Esophagus muscularis mucosa (tissue), 4 donors: ENCODE results near the gene DOCK1. TPM values are rescaled to one million over a fixed set of nuclear protein-coding genes. Genes with fewer than 3 reads are reported as not detected.

Source experiments
- DNase-seq: peaks from one replicate; pipeline ENCODE4 v3.0.0-alpha.2; 2017; ENCODE audit errors: extremely low spot score
- H3K27ac ChIP-seq, 4 donors: fragments of 200-600 bp; sonication (generic); replicated peaks in 1 of 4; 1 replicate in 3 of 4; 2 replicates in 1 of 4; pipeline ENCODE4 v1.5.1; 2016 to 2019; ENCODE audit warnings: mild to moderate bottlenecking in 1 of 4
- H3K27me3 ChIP-seq, 4 donors: fragments of 200-600 bp; sonication (generic); one replicate each; pipeline versions ENCODE4 v1.5.1 to v1.6.0; 2016 to 2019
- H3K36me3 ChIP-seq, 4 donors: fragments of 200-600 bp; sonication (generic); one replicate each; pipeline ENCODE4 v1.5.1; 2016 to 2019
- H3K4me1 ChIP-seq, 4 donors: fragments of 200-600 bp; sonication (generic); one replicate each; pipeline ENCODE4 v1.5.1; 2016 to 2019
- H3K4me3 ChIP-seq, 4 donors: fragments of 200-600 bp; sonication (generic); 1 replicate in 2 of 4; 2 replicates in 2 of 4; pipeline ENCODE4 v1.5.1; 2016 to 2019; ENCODE audit warnings: mild to moderate bottlenecking in 4 of 4, moderate library complexity in 1 of 4
- H3K9me3 ChIP-seq, 4 donors: fragments of 200-600 bp; sonication (generic); 1 replicate in 3 of 4; 2 replicates in 1 of 4; pipeline ENCODE4 v1.5.1; 2016 to 2019
- EP300 ChIP-seq: sonication (generic); formaldehyde crosslinking; IDR thresholded peaks from one replicate; pipeline ENCODE4 v1.6.1; 2017; ENCODE audit warnings: antibody characterized with exemption
- POLR2A ChIP-seq: fragments of 450-650 bp; IDR thresholded peaks from one replicate; pipeline ENCODE4 v1.6.1; 2017; ENCODE audit warnings: antibody characterized with exemption, moderate library complexity, mild to moderate bottlenecking, low read depth
- POLR2AphosphoS5 ChIP-seq, 2 donors: sonication (generic); formaldehyde crosslinking; IDR thresholded peaks; one replicate each; pipeline ENCODE4 v1.6.1; 2017; ENCODE audit warnings: antibody characterized with exemption in 2 of 2
- WGBS: methylation state at CpG from one replicate; pipeline ENCODE4 v1.1.5; 2018; 5-methylcytosine and 5-hydroxymethylcytosine counted together
- intact Hi-C: fragments of 100-400 bp; cut with DNase I; formaldehyde crosslinking; loops from one replicate; pipeline ENCODE4 v1.15.1; 2023
- total RNA-seq, 4 donors: library from RNA; depleted of rRNA; stranded (reverse); fragments of >200 nt; gene quantifications; one replicate each; pipeline versions ENCODE4 v1.1.0 to v1.2.1, GENCODE V29; 2016
- TF ChIP-seq, protein P1 (sequence below), 3 experiments: fragments of 200-600 bp in 2 of 3; fragments of 450-650 bp in 1 of 3; sonication (generic) in 2 of 3; IDR thresholded peaks; one replicate each; pipeline ENCODE4 v1.5.1; 2017 to 2019; ENCODE audit warnings: antibody characterized with exemption in 3 of 3, mild to moderate bottlenecking in 2 of 3, moderate library complexity in 1 of 3

The DOCK1 gene
- total RNA-seq, 4 donors from 2014 or later, result 41.4 to 60.3 (median 55.3) TPM

DNA sequence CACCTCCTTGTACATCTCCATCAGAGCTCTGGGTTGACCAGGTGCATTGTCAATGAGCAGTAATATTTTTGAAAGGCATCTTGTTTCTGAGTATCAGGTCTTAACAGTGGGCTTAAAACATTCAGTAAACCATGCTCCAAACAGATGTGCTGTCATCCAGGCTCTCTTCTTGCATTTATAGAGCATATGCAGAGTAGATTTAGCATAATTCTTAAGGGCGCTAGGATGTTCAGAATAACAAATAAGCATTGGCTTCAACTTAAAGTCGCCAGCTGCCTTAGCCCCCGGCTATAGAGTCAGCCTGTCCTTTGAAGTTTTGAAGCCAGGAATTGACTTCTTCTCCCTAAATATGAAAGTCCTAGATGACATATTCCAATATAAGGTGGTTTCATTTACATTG is 421.7 kb downstream of the DOCK1 start:
- H3K9me3 ChIP-seq, result no peaks in the 10 kb centered on the region
- H3K4me3 ChIP-seq, result no peak overlapping the region
- peaks cover 0 to 12% (median 0%) of the 10 kb centered on the region in 4 donors for H3K36me3 ChIP-seq
- no peaks in the 10 kb centered on the region for H3K4me1 ChIP-seq
- H3K27ac ChIP-seq, result no peak overlapping the region
- no peaks in the 10 kb centered on the region for H3K27me3 ChIP-seq
- WGBS, result 98% methylated on average over 3 of the region's 3 CpGs
- TF ChIP-seq POLR2AphosphoS5 (IDR thresholded peaks at IDR 0.05) (no peak), EP300 (no peak), POLR2A (no peak)
- TF ChIP-seq, protein P1, sequence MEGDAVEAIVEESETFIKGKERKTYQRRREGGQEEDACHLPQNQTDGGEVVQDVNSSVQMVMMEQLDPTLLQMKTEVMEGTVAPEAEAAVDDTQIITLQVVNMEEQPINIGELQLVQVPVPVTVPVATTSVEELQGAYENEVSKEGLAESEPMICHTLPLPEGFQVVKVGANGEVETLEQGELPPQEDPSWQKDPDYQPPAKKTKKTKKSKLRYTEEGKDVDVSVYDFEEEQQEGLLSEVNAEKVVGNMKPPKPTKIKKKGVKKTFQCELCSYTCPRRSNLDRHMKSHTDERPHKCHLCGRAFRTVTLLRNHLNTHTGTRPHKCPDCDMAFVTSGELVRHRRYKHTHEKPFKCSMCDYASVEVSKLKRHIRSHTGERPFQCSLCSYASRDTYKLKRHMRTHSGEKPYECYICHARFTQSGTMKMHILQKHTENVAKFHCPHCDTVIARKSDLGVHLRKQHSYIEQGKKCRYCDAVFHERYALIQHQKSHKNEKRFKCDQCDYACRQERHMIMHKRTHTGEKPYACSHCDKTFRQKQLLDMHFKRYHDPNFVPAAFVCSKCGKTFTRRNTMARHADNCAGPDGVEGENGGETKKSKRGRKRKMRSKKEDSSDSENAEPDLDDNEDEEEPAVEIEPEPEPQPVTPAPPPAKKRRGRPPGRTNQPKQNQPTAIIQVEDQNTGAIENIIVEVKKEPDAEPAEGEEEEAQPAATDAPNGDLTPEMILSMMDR (IDR thresholded peaks at IDR 0.05), result no peak
- no peak for DNase-seq
- intact Hi-C loops, result no loop called here

DNA sequence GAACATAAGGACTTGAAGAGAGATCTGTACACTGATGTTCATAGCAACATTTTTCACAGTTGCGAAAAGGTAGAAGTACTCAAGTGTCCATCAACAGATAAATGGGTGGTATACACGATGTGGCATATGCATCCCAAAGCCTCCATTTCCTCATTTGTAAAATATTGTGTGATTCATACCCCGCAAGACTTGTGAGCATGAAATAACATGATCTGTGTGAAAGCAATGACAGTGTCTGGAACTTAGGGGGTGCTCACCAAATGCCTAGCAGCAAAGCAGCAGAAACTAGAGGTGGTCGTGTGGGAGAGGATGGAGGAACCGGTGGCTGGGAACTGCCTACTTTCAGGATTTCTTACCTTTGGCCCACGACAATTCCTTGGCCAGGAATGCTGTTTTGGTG is 426.5 kb downstream of the DOCK1 start:
- 94% methylated on average over 6 of the region's 6 CpGs for WGBS
- intact Hi-C loops, result no loop called here
- no peaks in the 10 kb centered on the region for H3K27me3 ChIP-seq
- peaks cover 0 to 12% (median 0%) of the 10 kb centered on the region in 4 donors for H3K36me3 ChIP-seq
- H3K4me1 ChIP-seq, result no peaks in the 10 kb centered on the region
- H3K4me3 ChIP-seq, result no peak overlapping the region
- H3K9me3 ChIP-seq, result no peaks in the 10 kb centered on the region
- TF ChIP-seq, protein P1 (IDR thresholded peaks at IDR 0.05), result no peak
- TF ChIP-seq POLR2A, result no peak
- TF ChIP-seq EP300, result no peak
- no peak for TF ChIP-seq POLR2AphosphoS5 (IDR thresholded peaks at IDR 0.05)
- H3K27ac ChIP-seq, result no peak overlapping the region
- DNase-seq, result no peak

DNA sequence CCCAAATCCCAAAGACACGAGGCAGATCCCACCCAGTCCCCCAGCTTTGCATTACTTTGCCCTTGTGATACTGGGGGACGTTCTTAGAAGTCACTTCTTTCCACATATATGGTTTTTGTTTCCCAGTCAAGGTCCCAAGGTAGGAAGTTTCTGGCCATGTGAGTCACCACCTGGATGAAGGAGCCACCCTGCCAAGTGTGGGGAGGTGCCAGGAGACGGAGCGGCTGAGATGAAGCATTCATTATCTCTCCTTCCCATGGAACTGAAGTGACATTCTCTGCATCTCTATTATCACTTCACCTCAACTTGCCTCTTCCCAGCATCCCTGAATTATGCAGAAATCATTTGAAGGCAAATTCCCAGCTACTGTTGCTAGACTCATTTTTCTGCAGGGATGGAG is 427.4 kb downstream of the DOCK1 start:
- intact Hi-C loops, result no loop called here
- no peak for TF ChIP-seq EP300
- no peak for TF ChIP-seq POLR2A
- no peak for TF ChIP-seq POLR2AphosphoS5 (IDR thresholded peaks at IDR 0.05)
- TF ChIP-seq, protein P1 (IDR thresholded peaks at IDR 0.05), result no peak
- Histone ChIP-seq H3K4me3 (no peak overlapping the region), H3K9me3 (no peaks in the 10 kb centered on the region), H3K36me3 (peaks cover 0 to 12% (median 0%) of the 10 kb centered on the region in 4 donors), H3K27me3 (no peaks in the 10 kb centered on the region), H3K27ac (no peak overlapping the region), H3K4me1 (peaks cover 0 to 3% (median 0%) of the 10 kb centered on the region in 4 donors)
- no peak for DNase-seq
- WGBS, result 86% methylated on average over 4 of the region's 4 CpGs

DNA sequence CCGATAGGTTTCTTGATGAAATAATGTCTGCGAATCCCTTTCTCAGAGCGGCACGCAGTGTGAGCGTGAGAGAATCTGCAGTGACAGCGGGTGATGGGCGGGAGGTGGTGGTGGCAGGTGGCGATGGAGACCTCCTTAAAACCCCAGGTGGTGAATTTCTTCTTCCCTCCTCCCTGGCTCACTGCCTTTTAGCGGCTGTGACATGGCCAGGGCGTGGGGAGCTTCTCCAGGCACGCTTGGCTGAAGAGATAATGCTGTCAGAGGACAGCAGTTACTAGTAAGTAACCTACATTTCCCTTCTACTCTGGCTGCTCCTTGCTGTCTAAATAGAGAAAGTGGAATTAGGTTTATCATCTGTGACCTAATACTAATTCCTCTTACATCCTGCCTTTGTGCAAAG is 432.6 kb downstream of the DOCK1 start:
- intact Hi-C loops, result no loop called here
- Histone ChIP-seq H3K9me3 (no peaks in the 10 kb centered on the region), H3K4me1 (peaks cover 0 to 6% (median 0%) of the 10 kb centered on the region in 4 donors), H3K27ac (no peak overlapping the region), H3K4me3 (no peak overlapping the region), H3K27me3 (no peaks in the 10 kb centered on the region), H3K36me3 (peaks cover 0 to 6% (median 2%) of the 10 kb centered on the region in 4 donors)
- TF ChIP-seq, protein P1 (IDR thresholded peaks at IDR 0.05), result no peak
- TF ChIP-seq POLR2AphosphoS5 (IDR thresholded peaks at IDR 0.05), result no peak
- TF ChIP-seq POLR2A, result no peak
- TF ChIP-seq EP300, result no peak
- WGBS, result 86% methylated on average over 11 of the region's 11 CpGs
- DNase-seq, result no peak
